KMS-11 (cell line): ENCODE measurements around the gene SEC14L6.

Experiments used
- H2AFZ ChIP-seq: fragments of 200-600 bp; sonication (generic); 2 replicates; pipeline ENCODE4 v1.6.1; 2016; ENCODE audit warnings: antibody characterized with exemption, mixed run types, low read depth
- H3K27ac ChIP-seq: fragments of 200-600 bp; sonication (generic); 2 replicates; pipeline ENCODE4 v1.6.1; 2016; ENCODE audit warnings: mild to moderate bottlenecking, mixed run types
- H3K27me3 ChIP-seq: fragments of 200-600 bp; sonication (generic); 2 replicates; pipeline ENCODE4 v1.6.1; 2017; ENCODE audit warnings: mild to moderate bottlenecking, low read depth, mixed run types, moderate library complexity; ENCODE audit not compliant: insufficient read depth
- H3K36me3 ChIP-seq: fragments of 200-600 bp; sonication (generic); 2 replicates; pipeline ENCODE4 v1.6.1; 2017; ENCODE audit warnings: mild to moderate bottlenecking, mixed run types; ENCODE audit not compliant: insufficient read depth
- H3K4me1 ChIP-seq: fragments of 200-600 bp; sonication (generic); 2 replicates; pipeline ENCODE4 v1.6.1; 2016; ENCODE audit warnings: mild to moderate bottlenecking, low read depth, mixed run types; ENCODE audit not compliant: poor library complexity, severe bottlenecking
- H3K4me2 ChIP-seq: fragments of 200-600 bp; sonication (generic); 2 replicates; pipeline ENCODE4 v1.7.0; 2016; ENCODE audit warnings: mild to moderate bottlenecking, mixed run types
- H3K4me3 ChIP-seq: fragments of 200-600 bp; sonication (generic); IDR thresholded peaks from 2 replicates; pipeline ENCODE4 v1.6.1; 2017; ENCODE audit warnings: low read depth, low read length, mixed read lengths; ENCODE audit not compliant: insufficient read depth
- H3K79me2 ChIP-seq: fragments of 200-600 bp; sonication (generic); 2 replicates; pipeline ENCODE4 v1.6.1; 2016; ENCODE audit warnings: low read depth, mixed run types; ENCODE audit not compliant: insufficient read depth
- H3K9ac ChIP-seq: fragments of 200-600 bp; sonication (generic); 2 replicates; pipeline ENCODE4 v1.6.1; 2016; ENCODE audit warnings: mild to moderate bottlenecking, mixed run types
- H4K20me1 ChIP-seq: fragments of 200-600 bp; sonication (generic); 2 replicates; pipeline ENCODE4 v1.6.1; 2016; ENCODE audit warnings: mild to moderate bottlenecking, mixed run types; ENCODE audit not compliant: insufficient read depth
- TF ChIP-seq, protein P1 (sequence below): fragments of 200-600 bp; sonication (generic); conservative IDR thresholded peaks from 2 replicates; pipeline ENCODE4 v1.6.1; 2017; ENCODE audit warnings: low read depth, mild to moderate bottlenecking, antibody characterized with exemption, low read length, moderate library complexity, mixed read lengths

The SEC14L6 gene

GRCh38 chr22:30574997-30575671 is 28.6 kb upstream of the SEC14L6 start:
- Histone ChIP-seq H3K27me3 (peaks cover 2% of the 10 kb centered on the region; the same call in 1 of the 2 replicates), H3K4me3 (no peak overlapping the region), H3K9ac (no peak overlapping the region), H2AFZ (no peak overlapping the region), H3K4me2 (no peak overlapping the region), H3K36me3 (no peaks in the 10 kb centered on the region; the same call in 1 of the 2 replicates), H3K79me2 (no peaks in the 10 kb centered on the region), H4K20me1 (no peaks in the 10 kb centered on the region), H3K4me1 (no peaks in the 10 kb centered on the region), H3K27ac (no peak overlapping the region)
- TF ChIP-seq, protein P1, sequence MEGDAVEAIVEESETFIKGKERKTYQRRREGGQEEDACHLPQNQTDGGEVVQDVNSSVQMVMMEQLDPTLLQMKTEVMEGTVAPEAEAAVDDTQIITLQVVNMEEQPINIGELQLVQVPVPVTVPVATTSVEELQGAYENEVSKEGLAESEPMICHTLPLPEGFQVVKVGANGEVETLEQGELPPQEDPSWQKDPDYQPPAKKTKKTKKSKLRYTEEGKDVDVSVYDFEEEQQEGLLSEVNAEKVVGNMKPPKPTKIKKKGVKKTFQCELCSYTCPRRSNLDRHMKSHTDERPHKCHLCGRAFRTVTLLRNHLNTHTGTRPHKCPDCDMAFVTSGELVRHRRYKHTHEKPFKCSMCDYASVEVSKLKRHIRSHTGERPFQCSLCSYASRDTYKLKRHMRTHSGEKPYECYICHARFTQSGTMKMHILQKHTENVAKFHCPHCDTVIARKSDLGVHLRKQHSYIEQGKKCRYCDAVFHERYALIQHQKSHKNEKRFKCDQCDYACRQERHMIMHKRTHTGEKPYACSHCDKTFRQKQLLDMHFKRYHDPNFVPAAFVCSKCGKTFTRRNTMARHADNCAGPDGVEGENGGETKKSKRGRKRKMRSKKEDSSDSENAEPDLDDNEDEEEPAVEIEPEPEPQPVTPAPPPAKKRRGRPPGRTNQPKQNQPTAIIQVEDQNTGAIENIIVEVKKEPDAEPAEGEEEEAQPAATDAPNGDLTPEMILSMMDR = no peak

DNA sequence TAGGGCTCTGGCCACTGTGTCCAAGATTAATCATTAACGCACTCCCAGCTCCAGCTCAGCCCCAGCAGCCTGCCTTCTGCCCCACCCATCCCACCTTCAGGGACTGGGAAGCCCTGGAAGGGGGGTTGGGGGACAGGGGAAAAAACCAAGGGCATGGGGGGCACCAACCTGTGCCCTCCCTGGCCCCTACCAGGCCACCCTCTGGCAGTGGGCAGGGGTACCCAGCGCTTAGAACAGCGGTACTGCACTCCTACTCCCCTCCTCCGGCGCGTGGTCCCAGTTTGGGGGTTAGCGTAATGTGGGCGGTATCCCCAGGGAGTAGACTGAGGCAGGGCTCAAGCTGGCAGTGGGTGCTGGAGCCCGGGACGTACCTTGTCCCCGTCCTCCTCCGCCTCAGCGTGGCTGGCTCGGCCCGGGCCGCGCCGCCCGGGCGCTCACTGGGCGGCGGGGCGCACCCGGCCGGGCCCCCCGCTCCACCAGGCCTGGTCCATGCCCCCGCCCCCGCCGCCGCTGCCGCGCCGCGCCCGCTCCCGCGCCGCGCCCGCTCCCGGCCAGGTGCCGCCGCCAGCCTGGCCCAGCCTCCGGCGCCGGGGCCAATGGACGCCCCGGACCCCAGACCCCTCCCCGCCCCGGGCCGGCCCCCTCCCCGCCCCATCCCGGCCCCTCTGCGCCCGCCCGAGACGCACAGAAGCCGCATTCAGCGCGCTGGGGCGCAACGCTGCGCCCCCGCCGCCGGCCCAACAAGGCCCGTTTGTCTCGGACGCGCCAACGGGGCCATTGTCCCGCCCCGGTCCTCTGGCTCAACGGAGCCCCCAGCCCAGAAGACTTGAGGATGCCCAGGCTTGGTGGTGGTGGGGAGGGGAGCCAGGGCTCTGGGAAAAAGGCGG is 27.8 kb upstream of the SEC14L6 start, which contains the start of gene GAL3ST1:
Gene GAL3ST1 (minus strand): TSS at position 571 of the 887 bp plus-strand sequence. CDS start 17,273 bp downstream, outside the sequence.
- Histone ChIP-seq H3K27ac (no peak within 1 kb of the TSS), H3K9ac (no peak within 1 kb of the TSS)

GRCh38 chr22:30573594-30574094 is 27.1 kb upstream of the SEC14L6 start:
- Histone ChIP-seq H3K4me2 (no peak overlapping the region), H3K9ac (no peak overlapping the region), H3K27me3 (peaks cover 5% of the 10 kb centered on the region; the same call in 1 of the 2 replicates), H3K4me3 (no peak overlapping the region), H3K4me1 (no peaks in the 10 kb centered on the region), H3K79me2 (no peaks in the 10 kb centered on the region), H3K27ac (no peak overlapping the region), H2AFZ (no peak overlapping the region), H4K20me1 (no peaks in the 10 kb centered on the region), H3K36me3 (no peaks in the 10 kb centered on the region)
- TF ChIP-seq, protein P1 = no peak

More for the DNA sequence above, 27.8 kb upstream of the SEC14L6 start, which contains the start of gene GAL3ST1:
- Histone ChIP-seq H3K79me2 (no peaks in the 10 kb centered on the region), H3K4me1 (no peaks in the 10 kb centered on the region), H3K27me3 (peaks cover 5% of the 10 kb centered on the region; the same call in 1 of the 2 replicates), H4K20me1 (no peaks in the 10 kb centered on the region), H3K4me2 (no peak within 1 kb of the TSS), H2AFZ (no peak within 1 kb of the TSS), H3K4me3 (no peak within 1 kb of the TSS), H3K36me3 (no peaks in the 10 kb centered on the region)
- TF ChIP-seq, protein P1 = no peak

DNA sequence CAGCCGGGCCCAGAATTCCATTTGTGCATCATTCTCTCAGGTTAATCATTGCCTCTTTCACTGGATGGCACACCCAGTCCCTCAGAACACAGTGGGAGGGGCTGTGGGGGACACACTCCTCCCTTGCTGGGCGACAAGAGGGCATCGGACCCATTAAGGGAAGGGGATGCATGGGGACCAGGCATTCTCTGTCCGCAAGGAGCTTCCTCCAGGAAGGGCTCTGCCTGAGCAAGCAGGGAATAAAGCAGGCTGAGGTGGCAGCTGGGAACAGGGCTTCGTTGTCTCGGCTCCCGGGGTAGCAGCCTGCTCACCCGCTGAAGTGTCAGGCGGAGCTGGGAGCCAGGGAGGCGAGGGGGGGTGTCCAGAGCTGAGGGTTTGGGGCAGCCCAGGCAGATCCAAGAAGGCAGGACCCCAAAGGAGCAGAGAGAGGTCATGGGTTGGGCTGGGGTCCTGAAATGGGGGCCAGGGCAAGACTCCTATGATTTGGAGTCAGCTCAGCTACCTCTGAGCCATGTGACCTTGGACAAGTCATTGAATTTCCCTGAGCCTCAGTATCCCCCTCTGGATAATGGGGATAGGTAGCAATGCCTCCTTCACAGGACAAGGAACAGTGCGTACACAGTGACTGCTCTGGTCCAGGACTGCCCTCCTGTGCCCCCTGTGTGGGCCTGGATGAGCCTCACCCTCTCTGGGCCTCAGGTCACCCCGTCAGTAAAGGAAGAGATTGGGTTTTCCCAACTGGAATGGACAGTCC is 26.5 kb upstream of the SEC14L6 start:
- no peak overlapping the region for H3K9ac ChIP-seq
- no peaks in the 10 kb centered on the region for H4K20me1 ChIP-seq
- H3K27ac ChIP-seq = no peak overlapping the region
- TF ChIP-seq, protein P1 = no peak
- H3K36me3 ChIP-seq = no peaks in the 10 kb centered on the region
- no peaks in the 10 kb centered on the region for H3K4me1 ChIP-seq
- H3K4me2 ChIP-seq = no peak overlapping the region
- no peak overlapping the region for H2AFZ ChIP-seq
- peaks cover 5% of the 10 kb centered on the region; the same call in 1 of the 2 replicates for H3K27me3 ChIP-seq
- no peak overlapping the region for H3K4me3 ChIP-seq
- no peaks in the 10 kb centered on the region for H3K79me2 ChIP-seq
